RWPE2 (cell line): ENCODE data around the gene DGKI.

Source experiments
- ATAC-seq: fragments of 200-7000 bp; cut with Tn5 transposase; 3 replicates; pipeline ENCODE4 v1.9.1; 2021; ENCODE audit warnings: low read depth
- DNase-seq: peaks from one replicate; pipeline ENCODE4 v3.0.0-alpha.2; 2020; ENCODE audit warnings: low spot score
- H3K27ac ChIP-seq: fragments of 450-650 bp; 2 replicates; pipeline ENCODE4 v1.5.1; 2017; ENCODE audit warnings: mild to moderate bottlenecking; ENCODE audit not compliant: poor library complexity, severe bottlenecking
- H3K27me3 ChIP-seq: fragments of 250-450 bp; sonication (Bioruptor Pico); 2 replicates; pipeline ENCODE4 v1.5.1; 2021; ENCODE audit warnings: mild to moderate bottlenecking, moderate library complexity; ENCODE audit not compliant: insufficient read depth, poor library complexity, severe bottlenecking
- H3K36me3 ChIP-seq: fragments of 250-450 bp; sonication (Bioruptor Pico); 2 replicates; pipeline ENCODE4 v1.5.1; 2020; ENCODE audit warnings: low read depth, mild to moderate bottlenecking, moderate library complexity
- H3K4me1 ChIP-seq: fragments of 250-450 bp; sonication (Bioruptor Pico); 2 replicates; pipeline ENCODE4 v1.5.1; 2021; ENCODE audit warnings: mild to moderate bottlenecking, moderate library complexity; ENCODE audit not compliant: insufficient read depth, poor library complexity, severe bottlenecking
- H3K4me3 ChIP-seq: fragments of 250-450 bp; sonication (Bioruptor Pico); 2 replicates; pipeline ENCODE4 v1.5.1; 2021; ENCODE audit warnings: mild to moderate bottlenecking, moderate library complexity; ENCODE audit not compliant: severe bottlenecking
- H3K9me3 ChIP-seq: fragments of 250-450 bp; sonication (Bioruptor Pico); 2 replicates; pipeline ENCODE4 v1.5.1; 2021; ENCODE audit warnings: mild to moderate bottlenecking, moderate library complexity; ENCODE audit not compliant: severe bottlenecking
- TF ChIP-seq, protein P1 (sequence below): fragments of 450-650 bp; IDR thresholded peaks from one replicate; pipeline ENCODE4 v1.5.1; 2017; ENCODE audit warnings: mild to moderate bottlenecking, moderate library complexity; ENCODE audit not compliant: poor library complexity, severe bottlenecking

DGKI gene

DNA sequence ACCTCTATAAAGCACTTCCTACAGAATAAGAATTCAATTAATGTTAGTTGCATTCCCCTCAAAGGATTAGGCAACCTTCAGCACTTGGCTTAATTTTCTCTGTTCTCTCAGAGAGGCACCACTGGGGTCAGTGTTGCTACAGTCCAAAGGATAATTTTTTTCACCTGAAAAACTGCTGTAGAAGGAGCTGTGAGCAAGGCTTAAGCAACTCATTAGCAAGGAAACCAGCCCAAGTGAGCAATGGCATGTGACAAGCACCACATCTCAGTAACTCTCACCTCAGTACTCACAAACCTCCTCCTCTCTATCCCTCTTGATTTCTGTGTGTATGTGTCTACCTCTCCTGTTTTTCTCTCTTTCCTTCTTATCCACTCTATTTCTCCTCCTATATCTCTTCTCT, 55.9 kb downstream of the DGKI start:
- Histone ChIP-seq H3K27ac (no peak overlapping the region), H3K4me3 (no peak overlapping the region), H3K36me3 (no peaks in the 10 kb centered on the region), H3K9me3 (no peaks in the 10 kb centered on the region), H3K27me3 (no peaks in the 10 kb centered on the region), H3K4me1 (no peaks in the 10 kb centered on the region)
- no peak for ATAC-seq
- TF ChIP-seq, protein P1, sequence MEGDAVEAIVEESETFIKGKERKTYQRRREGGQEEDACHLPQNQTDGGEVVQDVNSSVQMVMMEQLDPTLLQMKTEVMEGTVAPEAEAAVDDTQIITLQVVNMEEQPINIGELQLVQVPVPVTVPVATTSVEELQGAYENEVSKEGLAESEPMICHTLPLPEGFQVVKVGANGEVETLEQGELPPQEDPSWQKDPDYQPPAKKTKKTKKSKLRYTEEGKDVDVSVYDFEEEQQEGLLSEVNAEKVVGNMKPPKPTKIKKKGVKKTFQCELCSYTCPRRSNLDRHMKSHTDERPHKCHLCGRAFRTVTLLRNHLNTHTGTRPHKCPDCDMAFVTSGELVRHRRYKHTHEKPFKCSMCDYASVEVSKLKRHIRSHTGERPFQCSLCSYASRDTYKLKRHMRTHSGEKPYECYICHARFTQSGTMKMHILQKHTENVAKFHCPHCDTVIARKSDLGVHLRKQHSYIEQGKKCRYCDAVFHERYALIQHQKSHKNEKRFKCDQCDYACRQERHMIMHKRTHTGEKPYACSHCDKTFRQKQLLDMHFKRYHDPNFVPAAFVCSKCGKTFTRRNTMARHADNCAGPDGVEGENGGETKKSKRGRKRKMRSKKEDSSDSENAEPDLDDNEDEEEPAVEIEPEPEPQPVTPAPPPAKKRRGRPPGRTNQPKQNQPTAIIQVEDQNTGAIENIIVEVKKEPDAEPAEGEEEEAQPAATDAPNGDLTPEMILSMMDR = no peak
- no peak for DNase-seq

DNA sequence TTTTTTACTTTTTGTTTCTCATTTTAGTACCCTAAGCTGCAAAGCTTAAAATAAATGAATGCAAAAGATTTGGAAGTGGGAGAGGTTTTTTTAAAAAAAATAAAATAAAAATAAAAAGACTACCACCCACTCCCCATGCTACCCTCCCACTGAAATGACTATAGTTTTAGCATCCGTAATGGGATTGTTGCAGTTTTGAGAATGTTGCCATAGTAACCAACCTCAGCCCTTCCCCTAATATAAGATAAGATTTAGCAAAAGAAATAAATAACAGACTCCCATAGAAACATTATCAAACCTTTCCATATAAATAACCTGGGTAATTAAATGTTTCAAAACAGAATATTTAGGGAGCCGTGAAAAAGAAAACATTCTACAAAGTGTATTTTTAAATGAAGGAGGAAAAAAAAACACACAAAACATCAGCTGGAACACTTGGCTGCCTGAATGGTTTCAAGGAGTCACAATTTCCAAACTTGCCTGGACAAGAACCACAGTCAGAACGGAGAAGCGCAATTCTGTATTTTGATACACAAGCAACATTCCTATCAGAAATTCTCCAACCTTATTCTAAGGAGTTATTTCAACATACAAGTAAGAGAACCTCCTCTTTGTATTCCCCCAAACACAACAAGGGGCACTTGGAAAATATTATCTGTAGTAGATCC, 57.4 kb downstream of the DGKI start:
- Histone ChIP-seq H3K36me3 (no peaks in the 10 kb centered on the region), H3K9me3 (no peaks in the 10 kb centered on the region), H3K4me3 (no peak overlapping the region), H3K27ac (no peak overlapping the region), H3K27me3 (no peaks in the 10 kb centered on the region), H3K4me1 (no peaks in the 10 kb centered on the region)
- TF ChIP-seq, protein P1 = no peak
- no peak for DNase-seq
- ATAC-seq = no peak

DNA sequence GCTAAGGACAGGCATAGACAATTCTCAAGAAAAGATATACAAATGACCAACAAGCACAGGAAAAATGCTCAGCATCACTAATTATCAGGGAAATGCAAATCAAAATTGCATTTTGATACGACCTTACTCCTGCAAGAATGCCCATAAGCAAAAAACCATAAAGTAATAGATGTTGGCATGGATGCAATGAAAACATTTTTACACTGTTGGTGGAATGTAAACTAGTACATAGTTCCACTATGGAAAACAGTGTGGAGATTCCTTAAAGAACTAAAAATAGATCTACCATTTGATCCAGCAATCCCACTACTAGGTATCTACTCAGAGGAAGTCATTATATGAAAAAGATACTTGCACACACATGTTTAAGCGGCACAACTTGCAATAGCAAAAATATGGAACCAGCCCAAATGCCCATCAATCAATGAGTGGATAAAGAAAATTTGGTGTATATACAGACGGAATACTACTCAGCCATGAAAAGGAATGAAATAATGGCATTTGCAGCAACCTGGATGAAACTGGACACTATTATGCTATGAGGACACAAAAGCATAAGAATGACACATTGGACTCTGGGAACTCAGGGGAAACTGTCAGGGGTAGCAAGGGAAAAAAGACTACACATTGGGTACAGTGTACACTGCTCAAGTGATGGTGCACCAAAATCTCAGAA, 59.3 kb downstream of the DGKI start:
- H3K9me3 ChIP-seq = no peaks in the 10 kb centered on the region

DNA sequence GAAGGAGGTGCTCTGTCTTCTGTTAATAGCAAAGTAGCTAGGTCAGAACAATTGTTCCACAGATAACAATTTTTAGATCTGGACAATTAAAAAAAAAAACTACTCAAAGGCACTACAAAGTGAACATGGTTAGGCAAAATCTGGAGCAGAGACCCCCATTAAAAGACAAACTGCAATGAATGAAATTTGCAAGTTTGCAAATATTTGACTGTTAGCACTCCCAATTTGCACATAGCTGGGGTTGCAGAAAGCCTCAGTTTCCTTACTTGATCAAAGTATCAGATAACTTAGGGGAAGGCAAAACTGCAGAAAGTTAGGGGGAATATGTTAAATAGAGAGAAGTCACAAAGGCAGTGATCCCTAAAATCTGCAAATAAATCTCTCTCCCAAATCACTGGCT, 68.3 kb downstream of the DGKI start:
- H3K27ac ChIP-seq = no peak overlapping the region
- peaks cover 3% of the 10 kb centered on the region for H3K27me3 ChIP-seq
- no peaks in the 10 kb centered on the region for H3K4me1 ChIP-seq
- no peak overlapping the region for H3K4me3 ChIP-seq
- H3K36me3 ChIP-seq = no peaks in the 10 kb centered on the region
- TF ChIP-seq, protein P1 = no peak
- ATAC-seq (no peak), DNase-seq (no peak)
- H3K9me3 ChIP-seq = no peaks in the 10 kb centered on the region

More for the DNA sequence above, 59.3 kb downstream of the DGKI start:
- H3K27me3 ChIP-seq = no peaks in the 10 kb centered on the region
- no peaks in the 10 kb centered on the region for H3K36me3 ChIP-seq
- TF ChIP-seq, protein P1 = no peak
- no peak for DNase-seq
- H3K4me1 ChIP-seq = no peaks in the 10 kb centered on the region
- no peak overlapping the region for H3K4me3 ChIP-seq
- no peak for ATAC-seq
- no peak overlapping the region for H3K27ac ChIP-seq

DNA sequence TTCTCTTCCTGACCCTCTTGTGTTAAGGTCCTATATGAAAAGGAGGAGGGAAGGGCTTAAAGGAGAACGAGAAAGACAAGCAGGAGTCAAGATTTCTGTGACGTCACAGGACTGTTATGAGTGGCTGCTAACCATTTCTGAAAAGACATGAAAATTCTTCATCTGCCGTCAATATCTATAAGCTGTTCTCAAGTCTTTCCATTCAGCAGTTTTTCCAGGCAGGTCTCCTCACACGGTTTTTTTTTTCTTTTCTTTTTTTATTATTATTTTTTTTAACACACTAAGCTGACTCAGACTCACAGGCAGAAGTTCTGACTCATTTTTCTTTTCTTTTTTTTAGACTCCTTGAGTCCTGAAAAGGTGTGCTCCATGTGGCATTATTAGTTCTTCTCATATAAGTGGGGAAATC, 72.0 kb downstream of the DGKI start:
- no peaks in the 10 kb centered on the region for H3K9me3 ChIP-seq
- TF ChIP-seq, protein P1 = no peak
- peak; percentile 64; the same call in 2 of the 3 replicates for ATAC-seq
- no peaks in the 10 kb centered on the region for H3K36me3 ChIP-seq
- peaks cover 3% of the 10 kb centered on the region for H3K27me3 ChIP-seq
- no peak overlapping the region for H3K27ac ChIP-seq
- H3K4me3 ChIP-seq = no peak overlapping the region
- DNase-seq = no peak
- no peaks in the 10 kb centered on the region for H3K4me1 ChIP-seq
